ENCODE results near the gene EXOSC9.

The EXOSC9 gene

DNA sequence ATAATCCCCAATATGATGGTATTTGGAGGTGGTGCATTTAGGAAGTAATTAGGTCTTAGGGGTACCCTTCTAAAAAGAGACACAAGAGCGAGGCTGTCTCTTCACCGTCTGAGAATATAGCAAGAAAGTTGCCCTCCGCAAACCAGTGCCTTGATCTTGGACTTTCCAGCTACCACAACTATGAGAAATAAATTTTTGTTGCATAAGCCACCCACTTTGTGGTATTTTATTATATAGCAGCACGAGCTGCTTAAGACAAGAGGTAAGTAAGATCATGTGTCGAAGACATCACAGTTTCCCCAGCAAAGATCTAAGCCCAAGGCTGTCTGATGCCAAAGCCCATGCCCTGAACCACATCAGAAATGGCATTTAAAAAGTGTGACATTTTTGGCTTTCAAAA lies 9.6 kb upstream of the EXOSC9 start:
- TF ChIP-seq POLR2AphosphoS5 (IDR thresholded peaks at IDR 0.05; ENCODE audit: borderline replicate concordance, low read depth, low read length), result no peak
- no peak for TF ChIP-seq FOXP2 (optimal IDR thresholded peaks at IDR 0.05; ENCODE audit: control extremely low read depth, extremely low read length, insufficient read depth)
- DNase-seq (ENCODE audit: low read depth, low spot score), result no peak
- Histone ChIP-seq H3K9me3 (ENCODE audit: low read depth, low read length) (no peaks in the 10 kb centered on the region), H3K9ac (ENCODE audit: insufficient read length) (no peak overlapping the region), H3K36me3 (ENCODE audit: insufficient read depth, low read length) (no peaks in the 10 kb centered on the region), H3K27ac (no peak overlapping the region), H3K4me3 (no peak overlapping the region)

DNA sequence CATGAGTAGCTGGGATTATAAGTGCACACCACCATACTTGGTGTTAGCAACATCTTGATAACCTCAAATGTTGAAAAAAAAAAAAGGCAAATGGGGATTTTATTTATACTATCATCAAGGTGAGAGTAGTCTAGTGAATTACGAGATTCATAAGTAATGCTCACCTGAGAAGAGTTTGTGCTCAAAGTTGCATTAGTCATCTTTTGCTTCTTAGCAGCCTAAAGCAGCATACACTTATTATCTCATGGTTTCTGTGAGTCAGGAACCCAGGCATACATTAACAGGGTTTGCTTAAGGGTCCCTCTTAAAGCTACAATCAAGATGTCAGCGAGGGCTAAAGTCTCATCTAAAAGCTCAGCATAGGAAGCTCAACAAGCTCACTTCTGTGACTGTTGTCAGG lies 8.2 kb upstream of the EXOSC9 start:
- H3K36me3 ChIP-seq (ENCODE audit: insufficient read depth, low read length), result no peaks in the 10 kb centered on the region
- no peak overlapping the region for H3K9ac ChIP-seq (ENCODE audit: insufficient read length)
- no peak for TF ChIP-seq EZH2 (IDR thresholded peaks at IDR 0.05)
- TF ChIP-seq FOXP2 (optimal IDR thresholded peaks at IDR 0.05; ENCODE audit: control extremely low read depth, extremely low read length, insufficient read depth), result no peak
- no peak for TF ChIP-seq POLR2AphosphoS5 (IDR thresholded peaks at IDR 0.05; ENCODE audit: borderline replicate concordance, low read depth, low read length)
- H3K9me3 ChIP-seq (ENCODE audit: low read depth, low read length), result no peaks in the 10 kb centered on the region
- DNase-seq (ENCODE audit: low read depth, low spot score), result no peak
- H3K4me3 ChIP-seq, result no peak overlapping the region
- H3K27ac ChIP-seq, result no peak overlapping the region

DNA sequence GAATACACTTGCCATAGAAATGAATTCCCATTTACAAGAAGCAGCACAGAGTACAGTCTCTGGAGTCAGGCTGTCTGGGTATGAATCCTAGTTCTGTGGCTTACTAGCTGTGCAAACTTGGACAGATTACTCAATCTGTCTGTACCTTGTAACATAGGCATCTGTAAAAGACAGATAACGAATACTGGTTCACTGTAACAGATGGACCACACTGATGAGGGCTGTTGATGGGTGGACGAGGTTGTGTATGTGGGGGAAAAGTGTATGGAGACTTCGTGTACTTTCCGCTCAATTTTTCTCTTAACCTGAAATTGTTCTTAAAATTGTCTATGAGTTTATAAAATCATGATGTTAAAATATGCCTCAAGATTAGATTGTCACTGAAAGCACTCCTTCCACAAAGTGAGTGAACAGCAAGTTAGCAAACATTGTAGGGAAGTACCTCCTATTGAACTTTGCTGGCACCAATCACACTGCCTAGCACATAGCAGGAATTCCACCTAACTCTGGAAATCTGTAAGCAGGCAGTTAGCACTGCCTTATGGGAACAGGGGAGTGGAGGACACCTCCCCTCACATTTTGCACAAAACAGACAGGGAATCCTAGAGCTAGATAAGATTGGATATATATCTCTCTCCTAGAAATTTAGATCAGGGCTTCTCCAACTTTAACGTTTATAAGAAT lies 6.5 kb upstream of the EXOSC9 start:
- DNase-seq (ENCODE audit: low read depth, low spot score), result no peak
- Histone ChIP-seq H3K36me3 (ENCODE audit: insufficient read depth, low read length) (no peaks in the 10 kb centered on the region), H3K9ac (ENCODE audit: insufficient read length) (no peak overlapping the region), H3K9me3 (ENCODE audit: low read depth, low read length) (no peaks in the 10 kb centered on the region), H3K4me3 (no peak overlapping the region), H3K27ac (no peak overlapping the region)
- TF ChIP-seq POLR2AphosphoS5 (IDR thresholded peaks at IDR 0.05; ENCODE audit: borderline replicate concordance, low read depth, low read length) (no peak), EZH2 (IDR thresholded peaks at IDR 0.05) (no peak), FOXP2 (optimal IDR thresholded peaks at IDR 0.05; ENCODE audit: control extremely low read depth, extremely low read length, insufficient read depth) (no peak)

GRCh38 chr4:121796283-121796682 lies 4.8 kb upstream of the EXOSC9 start:
- no peak overlapping the region for H3K27ac ChIP-seq
- no peak overlapping the region for H3K9ac ChIP-seq (ENCODE audit: insufficient read length)
- DNase-seq (ENCODE audit: low read depth, low spot score), result no peak
- H3K4me3 ChIP-seq, result no peak overlapping the region
- H3K9me3 ChIP-seq (ENCODE audit: low read depth, low read length), result no peaks in the 10 kb centered on the region
- TF ChIP-seq FOXP2 (optimal IDR thresholded peaks at IDR 0.05; ENCODE audit: control extremely low read depth, extremely low read length, insufficient read depth) (no peak), POLR2AphosphoS5 (IDR thresholded peaks at IDR 0.05; ENCODE audit: borderline replicate concordance, low read depth, low read length) (no peak), EZH2 (IDR thresholded peaks at IDR 0.05) (no peak)
- H3K36me3 ChIP-seq (ENCODE audit: insufficient read depth, low read length), result no peaks in the 10 kb centered on the region

DNA sequence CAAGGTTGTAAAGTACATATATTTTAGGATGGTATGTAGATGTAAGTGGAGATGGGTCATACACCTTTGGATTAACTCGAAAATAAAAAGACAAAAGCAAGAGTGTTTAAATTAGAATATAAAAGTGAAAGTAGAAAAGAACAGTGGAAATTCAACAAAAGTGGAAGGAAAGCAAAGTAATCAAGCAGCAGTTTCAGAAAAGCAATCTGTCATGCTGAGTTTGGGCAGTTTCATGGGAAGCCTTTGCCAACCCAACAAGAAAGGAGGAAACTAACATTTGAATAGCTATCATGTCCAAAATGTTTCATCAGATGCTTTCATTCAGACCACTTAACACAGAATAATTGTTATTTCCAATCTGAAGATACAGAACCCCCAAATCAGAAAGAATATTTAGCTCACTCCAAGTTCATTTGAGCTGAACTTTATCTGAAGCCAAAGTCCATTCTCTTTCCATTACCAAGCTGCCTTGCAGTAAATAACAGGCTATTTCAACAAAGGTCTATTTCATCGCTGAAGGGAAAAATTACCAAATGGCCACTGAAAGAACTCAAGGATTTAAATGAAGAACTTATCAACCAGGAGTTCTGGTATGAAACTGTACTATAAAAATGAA lies 1.8 kb upstream of the EXOSC9 start:
- H3K36me3 ChIP-seq (ENCODE audit: insufficient read depth, low read length), result peaks cover 25% of the 10 kb centered on the region
- no peaks in the 10 kb centered on the region for H3K9me3 ChIP-seq (ENCODE audit: low read depth, low read length)
- no peak for DNase-seq (ENCODE audit: low read depth, low spot score)
- H3K27ac ChIP-seq, result no peak overlapping the region
- no peak overlapping the region for H3K9ac ChIP-seq (ENCODE audit: insufficient read length)
- no peak overlapping the region for H3K4me3 ChIP-seq
- no peak for TF ChIP-seq FOXP2 (optimal IDR thresholded peaks at IDR 0.05; ENCODE audit: control extremely low read depth, extremely low read length, insufficient read depth)
- TF ChIP-seq POLR2AphosphoS5 (IDR thresholded peaks at IDR 0.05; ENCODE audit: borderline replicate concordance, low read depth, low read length), result no peak
- TF ChIP-seq EZH2 (IDR thresholded peaks at IDR 0.05), result no peak

GRCh38 chr4:121799867-121800501 lies 1.1 kb upstream of the EXOSC9 start:
- Histone ChIP-seq H3K9me3 (ENCODE audit: low read depth, low read length) (no peaks in the 10 kb centered on the region), H3K36me3 (ENCODE audit: insufficient read depth, low read length) (peaks cover 31% of the 10 kb centered on the region), H3K4me3 (no peak overlapping the region; the same call in 1 of the 2 replicates), H3K27ac (no peak overlapping the region), H3K9ac (ENCODE audit: insufficient read length) (no peak overlapping the region)
- no peak for DNase-seq (ENCODE audit: low read depth, low spot score)
- TF ChIP-seq POLR2AphosphoS5 (IDR thresholded peaks at IDR 0.05; ENCODE audit: borderline replicate concordance, low read depth, low read length) (no peak), FOXP2 (optimal IDR thresholded peaks at IDR 0.05; ENCODE audit: control extremely low read depth, extremely low read length, insufficient read depth) (no peak), EZH2 (IDR thresholded peaks at IDR 0.05) (no peak)

DNA sequence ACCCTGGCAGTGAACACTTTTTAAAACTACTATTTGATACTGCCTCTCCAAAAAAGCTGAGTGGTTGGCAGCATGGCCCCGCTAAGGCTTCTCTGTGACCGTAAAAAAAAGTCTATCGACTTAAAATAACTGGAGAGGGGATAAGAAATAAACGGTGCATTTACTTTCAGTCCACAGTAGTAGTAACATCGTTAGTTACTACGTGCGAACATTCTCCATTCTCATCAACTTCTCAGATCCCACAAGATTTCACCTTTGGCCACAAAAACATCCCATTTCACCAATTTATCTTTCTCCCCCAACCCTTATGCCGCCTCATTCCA lies 524 bp upstream of the EXOSC9 start:
- Histone ChIP-seq H3K9me3 (ENCODE audit: low read depth, low read length) (no peaks in the 10 kb centered on the region), H3K27ac (peak overlapping the region; percentile 91), H3K9ac (ENCODE audit: insufficient read length) (peak overlapping the region; percentile 96), H3K36me3 (ENCODE audit: insufficient read depth, low read length) (peaks cover 38% of the 10 kb centered on the region), H3K4me3 (peak overlapping the region; percentile 90)
- no peak for DNase-seq (ENCODE audit: low read depth, low spot score)
- no peak for TF ChIP-seq POLR2AphosphoS5 (IDR thresholded peaks at IDR 0.05; ENCODE audit: borderline replicate concordance, low read depth, low read length)
- no peak for TF ChIP-seq FOXP2 (optimal IDR thresholded peaks at IDR 0.05; ENCODE audit: control extremely low read depth, extremely low read length, insufficient read depth)
- no peak for TF ChIP-seq EZH2 (IDR thresholded peaks at IDR 0.05)

DNA sequence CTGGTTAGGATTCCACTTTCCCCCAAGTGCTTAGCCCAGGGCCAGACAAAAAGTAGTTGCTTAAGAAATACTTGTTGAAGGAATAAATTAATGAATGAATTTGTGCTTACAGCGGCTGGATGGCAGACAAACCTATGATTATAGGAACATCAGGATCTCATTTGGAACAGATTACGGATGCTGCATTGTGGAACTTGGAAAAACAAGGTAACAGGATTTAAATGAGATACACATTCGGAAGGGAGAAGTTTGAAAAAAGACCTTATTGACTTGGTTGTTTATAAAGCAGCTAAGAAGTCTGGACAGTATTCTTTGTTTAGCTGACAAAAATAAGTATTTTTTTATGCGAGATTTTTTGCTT lies 572 bp downstream of the EXOSC9 start:
- Histone ChIP-seq H3K4me3 (peak overlapping the region; percentile 90), H3K36me3 (ENCODE audit: insufficient read depth, low read length) (peaks cover 48% of the 10 kb centered on the region), H3K27ac (peak overlapping the region; percentile 91), H3K9ac (ENCODE audit: insufficient read length) (peak overlapping the region; percentile 96), H3K9me3 (ENCODE audit: low read depth, low read length) (no peaks in the 10 kb centered on the region)
- no peak for DNase-seq (ENCODE audit: low read depth, low spot score)
- TF ChIP-seq POLR2AphosphoS5 (IDR thresholded peaks at IDR 0.05; ENCODE audit: borderline replicate concordance, low read depth, low read length), result no peak
- no peak for TF ChIP-seq FOXP2 (optimal IDR thresholded peaks at IDR 0.05; ENCODE audit: control extremely low read depth, extremely low read length, insufficient read depth)
- no peak for TF ChIP-seq EZH2 (IDR thresholded peaks at IDR 0.05)
